Fibroblast of the aortic adventitia (primary cell): Measurements from ENCODE around the gene LMBRD1. TPM values are rescaled to one million over a fixed set of nuclear protein-coding genes. Genes with fewer than 3 reads are reported as not detected.
"Not testable (repeated sequence)": the region's sequence is repeated elsewhere in the genome, so short reads cannot be mapped to it uniquely, and the experiment has no call there.

Source experiments
- DNase-seq: peaks from one replicate; pipeline ENCODE4 v3.0.0-alpha.2; 2010; ENCODE audit warnings: low read depth
- H3K4me3 ChIP-seq: 2 replicates; pipeline ENCODE4 v1.5.1; 2011; ENCODE audit warnings: low read depth, mild to moderate bottlenecking, control low read depth, low read length, moderate library complexity
- total RNA-seq: library from RNA; depleted of rRNA; stranded (reverse); fragments of >200 nt; gene quantifications from 2 replicates; pipeline ENCODE4 v1.2.3, GENCODE V29; 2012; ENCODE audit warnings: low replicate concordance
- TF ChIP-seq, protein P1 (sequence below): IDR thresholded peaks from 2 replicates; pipeline ENCODE4 v1.5.1; 2011; ENCODE audit warnings: mild to moderate bottlenecking, low read length, control low read depth, inconsistent platforms; ENCODE audit not compliant: insufficient read depth

Gene LMBRD1
- total RNA-seq, 1 donor = 47.6 TPM

GRCh38 chr6:69801711-69802110, 4.9 kb upstream of the LMBRD1 start:
- TF ChIP-seq, protein P1, sequence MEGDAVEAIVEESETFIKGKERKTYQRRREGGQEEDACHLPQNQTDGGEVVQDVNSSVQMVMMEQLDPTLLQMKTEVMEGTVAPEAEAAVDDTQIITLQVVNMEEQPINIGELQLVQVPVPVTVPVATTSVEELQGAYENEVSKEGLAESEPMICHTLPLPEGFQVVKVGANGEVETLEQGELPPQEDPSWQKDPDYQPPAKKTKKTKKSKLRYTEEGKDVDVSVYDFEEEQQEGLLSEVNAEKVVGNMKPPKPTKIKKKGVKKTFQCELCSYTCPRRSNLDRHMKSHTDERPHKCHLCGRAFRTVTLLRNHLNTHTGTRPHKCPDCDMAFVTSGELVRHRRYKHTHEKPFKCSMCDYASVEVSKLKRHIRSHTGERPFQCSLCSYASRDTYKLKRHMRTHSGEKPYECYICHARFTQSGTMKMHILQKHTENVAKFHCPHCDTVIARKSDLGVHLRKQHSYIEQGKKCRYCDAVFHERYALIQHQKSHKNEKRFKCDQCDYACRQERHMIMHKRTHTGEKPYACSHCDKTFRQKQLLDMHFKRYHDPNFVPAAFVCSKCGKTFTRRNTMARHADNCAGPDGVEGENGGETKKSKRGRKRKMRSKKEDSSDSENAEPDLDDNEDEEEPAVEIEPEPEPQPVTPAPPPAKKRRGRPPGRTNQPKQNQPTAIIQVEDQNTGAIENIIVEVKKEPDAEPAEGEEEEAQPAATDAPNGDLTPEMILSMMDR = no peak
- no peak overlapping the region for H3K4me3 ChIP-seq
- no peak for DNase-seq

- TF ChIP-seq, protein P1 = no peak
- DNase-seq = no peak
- H3K4me3 ChIP-seq = no peak overlapping the region
Measured at GRCh38 chr6:69801225-69801624, 4.4 kb upstream of the LMBRD1 start.

GRCh38 chr6:69798796-69799195, 2.0 kb upstream of the LMBRD1 start:
- not testable (repeated sequence) for H3K4me3 ChIP-seq, DNase-seq

GRCh38 chr6:69796073-69796641, 653 bp downstream of the LMBRD1 start:
- DNase-seq = peak; percentile 35
- peak overlapping the region; percentile 71 for H3K4me3 ChIP-seq
- TF ChIP-seq, protein P1 = no peak

GRCh38 chr6:69795469-69796072, 1.2 kb downstream of the LMBRD1 start:
- H3K4me3 ChIP-seq = peak overlapping the region; percentile 71
- DNase-seq = peak; percentile 10
- TF ChIP-seq, protein P1 = peak; percentile 12

- no peak for DNase-seq
- TF ChIP-seq, protein P1 = no peak
- H3K4me3 ChIP-seq = no peak overlapping the region
Measured at GRCh38 chr6:69792292-69792691, 4.5 kb downstream of the LMBRD1 start.

GRCh38 chr6:69791065-69791471, 5.7 kb downstream of the LMBRD1 start:
- TF ChIP-seq, protein P1 = no peak
- H3K4me3 ChIP-seq = no peak overlapping the region
- no peak for DNase-seq
